Measurements from ENCODE around the gene PPP2R3B. TPM values are rescaled to one million over a fixed set of nuclear protein-coding genes. Genes with fewer than 3 reads are reported as not detected.
"Not testable (repeated sequence)": the region's sequence is repeated elsewhere in the genome, so short reads cannot be mapped to it uniquely, and the experiment has no call there.

The PPP2R3B gene
- total RNA-seq, 1 experiment from 2014 or later, result 14.4 TPM

- DNase-seq (ENCODE audit: low read depth), result no peak
Observed at GRCh38 chrX:338836-339400, 47.8 kb downstream of the PPP2R3B start.

- DNase-seq (ENCODE audit: low read depth), result no peak
Observed at GRCh38 chrX:338281-338835, 48.3 kb downstream of the PPP2R3B start.

GRCh38 chrX:337331-337831, 49.3 kb downstream of the PPP2R3B start:
- DNase-seq (ENCODE audit: low read depth), result no peak

- no peak for DNase-seq (ENCODE audit: low read depth)
Observed at GRCh38 chrX:336227-336626, 50.5 kb downstream of the PPP2R3B start.

- no peak for DNase-seq (ENCODE audit: low read depth)
Observed at GRCh38 chrX:335758-336155, 51.0 kb downstream of the PPP2R3B start.

GRCh38 chrX:334971-335757, 51.5 kb downstream of the PPP2R3B start:
- no peak for DNase-seq (ENCODE audit: low read depth)

GRCh38 chrX:334331-334891, 52.3 kb downstream of the PPP2R3B start:
- DNase-seq (ENCODE audit: low read depth), result no peak

- no peak for DNase-seq (ENCODE audit: low read depth)
Observed at GRCh38 chrX:333611-334311, 52.9 kb downstream of the PPP2R3B start.

- DNase-seq (ENCODE audit: low read depth), result no peak
Observed at GRCh38 chrX:332916-333610, 53.6 kb downstream of the PPP2R3B start.

GRCh38 chrX:332496-332860, 54.2 kb downstream of the PPP2R3B start:
- DNase-seq (ENCODE audit: low read depth), result no peak

- no peak for DNase-seq (ENCODE audit: low read depth)
Observed at GRCh38 chrX:331825-332495, 54.7 kb downstream of the PPP2R3B start.

GRCh38 chrX:331151-331824, 55.4 kb downstream of the PPP2R3B start:
- peak; percentile 39 for DNase-seq (ENCODE audit: low read depth)

GRCh38 chrX:330726-331150, 56.0 kb downstream of the PPP2R3B start:
- DNase-seq (ENCODE audit: low read depth), result no peak

GRCh38 chrX:330141-330725, 56.5 kb downstream of the PPP2R3B start:
- DNase-seq (ENCODE audit: low read depth), result not testable (repeated sequence)

- DNase-seq (ENCODE audit: low read depth), result no peak
Observed at GRCh38 chrX:329291-329910, 57.3 kb downstream of the PPP2R3B start.

- DNase-seq (ENCODE audit: low read depth), result no peak
Observed at GRCh38 chrX:327660-328126, 59.0 kb downstream of the PPP2R3B start.

- DNase-seq (ENCODE audit: low read depth), result not testable (repeated sequence)
Observed at GRCh38 chrX:324664-325063, 62.0 kb downstream of the PPP2R3B start.

- DNase-seq (ENCODE audit: low read depth), result peak; percentile 68
Observed at GRCh38 chrX:323721-324628, 62.7 kb downstream of the PPP2R3B start.

Measured in M059J (cell line).